HepG2 (cell line): ENCODE measurements around the gene SELENOM.

ENCODE experiments used
- POLR2A ChIP-seq, 2 experiments: IDR thresholded peaks; 2 replicates each; pipeline ENCODE4 v1.6.1; 2011; ENCODE audit warnings: low read depth in 2 of 2, low read length in 2 of 2, mild to moderate bottlenecking in 1 of 2, moderate library complexity in 1 of 2; ENCODE audit not compliant: insufficient read depth in 1 of 2
- SMC3 ChIP-seq: IDR thresholded peaks from 2 replicates; pipeline ENCODE4 v1.6.1; 2011; ENCODE audit warnings: low read length, improper control_type of control experiment
- TP53 ChIP-seq: sonication (generic); formaldehyde crosslinking; conservative IDR thresholded peaks from 2 replicates; pipeline ENCODE4 v1.4.0; 2020; ENCODE audit warnings: missing genetic modification reagents
- ZBTB7A ChIP-seq: sonication (generic); formaldehyde crosslinking; IDR thresholded peaks from 2 replicates; pipeline ENCODE4 v1.8.0; 2022; ENCODE audit warnings: mild to moderate bottlenecking, missing genetic modification reagents
- ZFP36L2 ChIP-seq: sonication (generic); formaldehyde crosslinking; IDR thresholded peaks from 2 replicates; pipeline ENCODE4 v1.4.0; 2020; ENCODE audit warnings: missing genetic modification reagents
- TF ChIP-seq, protein P1 (sequence below): sonication (generic); formaldehyde crosslinking; IDR thresholded peaks from 2 replicates; pipeline ENCODE4 v1.8.0; 2022; ENCODE audit warnings: mild to moderate bottlenecking, missing genetic modification reagents
- TF ChIP-seq, protein P2 (sequence below): sonication (generic); formaldehyde crosslinking; IDR thresholded peaks from 2 replicates; pipeline ENCODE4 v1.5.0; 2020; ENCODE audit warnings: mild to moderate bottlenecking, missing genetic modification reagents, moderate library complexity
- TF ChIP-seq, protein P3 (sequence below): IDR thresholded peaks from 2 replicates; pipeline ENCODE4 v1.6.1; 2016; ENCODE audit warnings: low read depth, borderline replicate concordance

DNA sequence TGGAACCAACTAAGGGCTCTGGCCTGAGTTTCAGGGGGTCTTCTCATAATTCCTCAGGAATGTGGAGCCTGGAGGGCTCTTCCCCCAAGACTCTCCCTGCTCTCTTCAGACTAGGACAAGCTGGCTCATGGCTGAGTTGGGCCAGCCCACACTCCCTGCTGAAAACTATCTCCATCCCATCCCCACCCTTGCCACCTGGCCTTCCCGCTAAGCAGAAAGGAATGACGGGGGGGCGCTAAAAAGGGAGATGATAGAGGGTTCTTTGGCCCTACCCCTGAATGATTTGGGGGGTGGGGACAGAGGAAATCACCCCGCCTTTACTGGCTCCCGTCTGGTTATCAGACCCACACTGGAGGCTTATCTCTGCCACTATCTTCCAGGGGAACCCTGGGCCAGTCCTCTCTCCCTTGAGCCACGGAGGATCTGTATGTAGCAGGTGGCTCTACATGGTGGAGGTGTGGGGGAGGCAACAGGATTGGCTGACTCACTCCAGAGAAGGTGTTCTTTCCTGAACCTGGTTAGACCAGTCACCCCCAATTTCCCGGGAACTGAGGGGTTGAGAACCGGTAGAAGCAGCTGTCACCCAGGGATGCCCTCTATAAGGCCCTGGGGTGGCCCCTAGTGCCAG is 20.6 kb downstream of the SELENOM start:
- TF ChIP-seq ZFP36L2 (CRISPR knock-in tag) (no peak), ZBTB7A (CRISPR knock-in tag) (no peak), POLR2A (IDR thresholded peaks at IDR 0.05; ENCODE audit: insufficient read depth in 1 of 2, low read depth in 2 of 2, low read length in 2 of 2) (no peak), SMC3 (no peak), TP53 (CRISPR knock-in tag) (no peak)
- TF ChIP-seq, protein P1, sequence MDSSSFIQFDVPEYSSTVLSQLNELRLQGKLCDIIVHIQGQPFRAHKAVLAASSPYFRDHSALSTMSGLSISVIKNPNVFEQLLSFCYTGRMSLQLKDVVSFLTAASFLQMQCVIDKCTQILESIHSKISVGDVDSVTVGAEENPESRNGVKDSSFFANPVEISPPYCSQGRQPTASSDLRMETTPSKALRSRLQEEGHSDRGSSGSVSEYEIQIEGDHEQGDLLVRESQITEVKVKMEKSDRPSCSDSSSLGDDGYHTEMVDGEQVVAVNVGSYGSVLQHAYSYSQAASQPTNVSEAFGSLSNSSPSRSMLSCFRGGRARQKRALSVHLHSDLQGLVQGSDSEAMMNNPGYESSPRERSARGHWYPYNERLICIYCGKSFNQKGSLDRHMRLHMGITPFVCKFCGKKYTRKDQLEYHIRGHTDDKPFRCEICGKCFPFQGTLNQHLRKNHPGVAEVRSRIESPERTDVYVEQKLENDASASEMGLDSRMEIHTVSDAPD = no peak
- TF ChIP-seq, protein P2, sequence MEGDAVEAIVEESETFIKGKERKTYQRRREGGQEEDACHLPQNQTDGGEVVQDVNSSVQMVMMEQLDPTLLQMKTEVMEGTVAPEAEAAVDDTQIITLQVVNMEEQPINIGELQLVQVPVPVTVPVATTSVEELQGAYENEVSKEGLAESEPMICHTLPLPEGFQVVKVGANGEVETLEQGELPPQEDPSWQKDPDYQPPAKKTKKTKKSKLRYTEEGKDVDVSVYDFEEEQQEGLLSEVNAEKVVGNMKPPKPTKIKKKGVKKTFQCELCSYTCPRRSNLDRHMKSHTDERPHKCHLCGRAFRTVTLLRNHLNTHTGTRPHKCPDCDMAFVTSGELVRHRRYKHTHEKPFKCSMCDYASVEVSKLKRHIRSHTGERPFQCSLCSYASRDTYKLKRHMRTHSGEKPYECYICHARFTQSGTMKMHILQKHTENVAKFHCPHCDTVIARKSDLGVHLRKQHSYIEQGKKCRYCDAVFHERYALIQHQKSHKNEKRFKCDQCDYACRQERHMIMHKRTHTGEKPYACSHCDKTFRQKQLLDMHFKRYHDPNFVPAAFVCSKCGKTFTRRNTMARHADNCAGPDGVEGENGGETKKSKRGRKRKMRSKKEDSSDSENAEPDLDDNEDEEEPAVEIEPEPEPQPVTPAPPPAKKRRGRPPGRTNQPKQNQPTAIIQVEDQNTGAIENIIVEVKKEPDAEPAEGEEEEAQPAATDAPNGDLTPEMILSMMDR (CRISPR knock-in tag) = no peak
- TF ChIP-seq, protein P3, sequence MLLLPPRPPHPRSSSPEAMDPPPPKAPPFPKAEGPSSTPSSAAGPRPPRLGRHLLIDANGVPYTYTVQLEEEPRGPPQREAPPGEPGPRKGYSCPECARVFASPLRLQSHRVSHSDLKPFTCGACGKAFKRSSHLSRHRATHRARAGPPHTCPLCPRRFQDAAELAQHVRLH (CRISPR knock-in tag) = no peak
